WTC11 (cell line): ENCODE measurements around the gene RSRP1.

Experiments used
- ATF6 ChIP-seq: sonication (generic); formaldehyde crosslinking; IDR thresholded peaks from 2 replicates; pipeline ENCODE4 v1.8.1; 2023; ENCODE audit warnings: mild to moderate bottlenecking, missing genetic modification reagents
- CTCF ChIP-seq: fragments of 200-600 bp; IDR thresholded peaks from 2 replicates; pipeline ENCODE4 v1.8.0; 2022; ENCODE audit warnings: antibody characterized with exemption
- E2F4 ChIP-seq: sonication (generic); formaldehyde crosslinking; IDR thresholded peaks from 2 replicates; pipeline ENCODE4 v1.8.1; 2022; ENCODE audit warnings: low read depth, mild to moderate bottlenecking, moderate library complexity, missing genetic modification reagents, borderline replicate concordance
- ESRRA ChIP-seq: sonication (generic); formaldehyde crosslinking; IDR thresholded peaks from 2 replicates; pipeline ENCODE4 v1.8.1; 2022; ENCODE audit warnings: mild to moderate bottlenecking, missing genetic modification reagents, borderline replicate concordance
- SOX15 ChIP-seq: fragments of 250-450 bp; sonication (Bioruptor Pico); IDR thresholded peaks from 2 replicates; pipeline ENCODE4 v1.9.0; 2021; ENCODE audit warnings: mild to moderate bottlenecking

- TF ChIP-seq CTCF (peak; percentile 75), SOX15 (CRISPR knock-in tag) (no peak), ESRRA (no peak), ATF6 (CRISPR knock-in tag) (no peak), E2F4 (CRISPR knock-in tag) (no peak)
Observed at GRCh38 chr1:25204797-25205480, 42.3 kb downstream of the RSRP1 start.
